ENCODE data around the gene EPB41L3. TPM values are rescaled to one million over a fixed set of nuclear protein-coding genes. Genes with fewer than 3 reads are reported as not detected.

EPB41L3 gene
- total and polyA plus RNA-seq, 10 of the 15 experiments (the other 5 are each of a cell fraction or from before 2014, with no cell fraction given), result 0.11 to 0.69 (median 0.23) TPM; not detected in 6

DNA sequence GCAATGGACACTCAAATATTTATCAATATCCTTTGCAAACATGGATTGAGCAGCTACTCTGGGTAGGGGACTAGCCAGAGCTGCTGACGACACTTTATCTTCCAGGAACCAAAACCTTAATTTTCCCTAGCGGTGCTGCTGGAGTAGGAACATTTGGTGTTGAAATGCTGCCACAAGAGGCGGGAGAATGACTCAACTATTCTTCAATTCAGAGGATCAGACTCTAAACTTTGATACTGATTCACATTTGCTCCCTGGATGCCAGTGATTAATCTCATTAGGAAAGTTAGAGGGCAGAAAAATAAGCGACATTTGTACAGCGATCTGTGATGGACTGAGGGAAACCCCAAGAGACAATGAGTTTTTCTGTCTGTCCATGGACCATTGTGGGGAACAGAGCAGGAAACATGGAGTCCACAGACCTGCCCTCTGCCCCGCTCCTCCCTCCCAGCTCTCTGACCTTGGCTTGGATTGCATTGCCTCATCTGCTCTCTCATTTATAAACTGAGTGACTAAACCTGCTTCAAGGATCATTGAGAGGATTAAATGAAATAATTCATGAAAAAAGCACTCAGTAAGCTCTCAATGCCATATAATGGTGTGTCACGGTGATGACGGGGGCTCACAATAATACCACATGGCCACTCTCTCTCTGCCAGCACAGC, 12.6 kb upstream of the EPB41L3 start (continued):
- TF ChIP-seq, protein P1, sequence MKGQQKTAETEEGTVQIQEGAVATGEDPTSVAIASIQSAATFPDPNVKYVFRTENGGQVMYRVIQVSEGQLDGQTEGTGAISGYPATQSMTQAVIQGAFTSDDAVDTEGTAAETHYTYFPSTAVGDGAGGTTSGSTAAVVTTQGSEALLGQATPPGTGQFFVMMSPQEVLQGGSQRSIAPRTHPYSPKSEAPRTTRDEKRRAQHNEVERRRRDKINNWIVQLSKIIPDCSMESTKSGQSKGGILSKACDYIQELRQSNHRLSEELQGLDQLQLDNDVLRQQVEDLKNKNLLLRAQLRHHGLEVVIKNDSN (IDR thresholded peaks at IDR 0.05; ENCODE audit: borderline replicate concordance, extremely low read length, insufficient read depth, low read depth, low read length), result no peak
- TF ChIP-seq, protein P2, sequence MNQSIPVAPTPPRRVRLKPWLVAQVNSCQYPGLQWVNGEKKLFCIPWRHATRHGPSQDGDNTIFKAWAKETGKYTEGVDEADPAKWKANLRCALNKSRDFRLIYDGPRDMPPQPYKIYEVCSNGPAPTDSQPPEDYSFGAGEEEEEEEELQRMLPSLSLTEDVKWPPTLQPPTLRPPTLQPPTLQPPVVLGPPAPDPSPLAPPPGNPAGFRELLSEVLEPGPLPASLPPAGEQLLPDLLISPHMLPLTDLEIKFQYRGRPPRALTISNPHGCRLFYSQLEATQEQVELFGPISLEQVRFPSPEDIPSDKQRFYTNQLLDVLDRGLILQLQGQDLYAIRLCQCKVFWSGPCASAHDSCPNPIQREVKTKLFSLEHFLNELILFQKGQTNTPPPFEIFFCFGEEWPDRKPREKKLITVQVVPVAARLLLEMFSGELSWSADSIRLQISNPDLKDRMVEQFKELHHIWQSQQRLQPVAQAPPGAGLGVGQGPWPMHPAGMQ (IDR thresholded peaks at IDR 0.05; ENCODE audit: borderline replicate concordance), result no peak
- TF ChIP-seq ZBED1 (IDR thresholded peaks at IDR 0.05; ENCODE audit: borderline replicate concordance) (no peak), SREBF1 (IDR thresholded peaks at IDR 0.05; ENCODE audit: low read length) (no peak)
- TF ChIP-seq, protein P3, sequence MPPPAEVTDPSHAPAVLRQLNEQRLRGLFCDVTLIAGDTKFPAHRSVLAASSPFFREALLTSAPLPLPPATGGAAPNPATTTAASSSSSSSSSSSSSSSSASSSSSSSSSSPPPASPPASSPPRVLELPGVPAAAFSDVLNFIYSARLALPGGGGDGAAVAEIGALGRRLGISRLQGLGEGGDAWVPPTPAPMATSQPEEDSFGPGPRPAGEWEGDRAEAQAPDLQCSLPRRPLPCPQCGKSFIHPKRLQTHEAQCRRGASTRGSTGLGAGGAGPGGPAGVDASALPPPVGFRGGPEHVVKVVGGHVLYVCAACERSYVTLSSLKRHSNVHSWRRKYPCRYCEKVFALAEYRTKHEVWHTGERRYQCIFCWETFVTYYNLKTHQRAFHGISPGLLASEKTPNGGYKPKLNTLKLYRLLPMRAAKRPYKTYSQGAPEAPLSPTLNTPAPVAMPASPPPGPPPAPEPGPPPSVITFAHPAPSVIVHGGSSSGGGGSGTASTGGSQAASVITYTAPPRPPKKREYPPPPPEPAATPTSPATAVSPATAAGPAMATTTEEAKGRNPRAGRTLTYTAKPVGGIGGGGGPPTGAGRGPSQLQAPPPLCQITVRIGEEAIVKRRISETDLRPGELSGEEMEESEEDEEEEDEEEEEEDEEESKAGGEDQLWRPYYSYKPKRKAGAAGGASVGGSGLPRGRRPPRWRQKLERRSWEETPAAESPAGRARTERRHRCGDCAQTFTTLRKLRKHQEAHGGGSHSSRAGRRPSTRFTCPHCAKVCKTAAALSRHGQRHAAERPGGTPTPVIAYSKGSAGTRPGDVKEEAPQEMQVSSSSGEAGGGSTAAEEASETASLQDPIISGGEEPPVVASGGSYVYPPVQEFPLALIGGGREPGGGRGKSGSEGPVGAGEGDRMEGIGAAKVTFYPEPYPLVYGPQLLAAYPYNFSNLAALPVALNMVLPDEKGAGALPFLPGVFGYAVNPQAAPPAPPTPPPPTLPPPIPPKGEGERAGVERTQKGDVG (CRISPR knock-in tag; IDR thresholded peaks at IDR 0.05), result no peak

DNA sequence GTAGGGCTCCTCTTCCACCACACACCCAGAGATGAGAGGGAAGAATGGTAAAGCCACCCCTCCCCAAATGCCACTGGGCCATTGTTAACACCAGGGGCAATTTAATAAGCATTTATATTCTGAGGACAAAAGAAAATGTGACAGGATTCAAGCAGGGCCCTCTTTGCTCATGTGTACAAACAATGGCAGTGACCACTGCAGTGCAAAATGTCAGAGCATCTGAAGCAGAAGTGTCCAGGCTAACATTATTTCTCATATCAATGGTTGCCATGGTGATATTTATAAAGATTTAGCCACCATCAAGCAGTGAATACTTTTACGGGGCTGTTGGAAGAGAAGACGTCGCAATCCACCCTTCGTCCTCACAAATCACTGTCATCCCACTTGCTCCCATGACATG, 10.8 kb upstream of the EPB41L3 start:
- ChIA-PET POLR2A (no interaction called here), SMC1A (ENCODE audit: uncharacterized antibody, unreplicated experiment) (interaction anchor here (0.6 kb wide), 1 partner anchor 1431 kb away, joined by 3 read pairs; no protein-coding TSS in a partner anchor), RAD21 (ENCODE audit: unreplicated experiment) (no interaction called here), CTCF (no interaction called here)
- Histone ChIP-seq H3K4me2 (ENCODE audit: control insufficient read depth, insufficient read depth) (no peak overlapping the region), H3K4me3 (no peak overlapping the region), H3K27me3 (replicated peaks in 1 of 2; ENCODE audit: control insufficient read depth in 2 of 2, insufficient read depth in 2 of 2, low read length in 1 of 2) (no peaks in the 10 kb centered on the region; a peak in 1 of 4 replicates), H2AFZ (ENCODE audit: control insufficient read depth, low read depth, low read length) (no peak overlapping the region), H4K20me1 (ENCODE audit: control insufficient read depth, insufficient read depth) (no peaks in the 10 kb centered on the region), H3K27ac (ENCODE audit: control insufficient read depth, insufficient read depth) (no peak overlapping the region), H3K9me3 (replicated peaks; ENCODE audit: control insufficient read depth, insufficient read depth, low read length) (no peaks in the 10 kb centered on the region), H3K79me2 (ENCODE audit: control insufficient read depth, insufficient read depth, low read length) (no peaks in the 10 kb centered on the region), H3K4me1 (ENCODE audit: control insufficient read depth, insufficient read depth, low read length) (no peaks in the 10 kb centered on the region), H3K36me3 (ENCODE audit: control insufficient read depth in 2 of 2, insufficient read depth in 2 of 2, low read length in 1 of 2) (no peaks in the 10 kb centered on the region), H3K9ac (ENCODE audit: control insufficient read depth, insufficient read depth, low read length) (no peak overlapping the region)
- intact Hi-C loops (cut with micrococcal nuclease; ENCODE audit: unreplicated experiment) (no loop called here), in situ Hi-C loops (cut with MboI) (no loop called here)
- DNase-seq (ENCODE audit: low read depth, low spot score) (no peak), FAIRE-seq (no peak), ATAC-seq (no peak)
- 88% methylated on average over 4 of the region's 4 CpGs for WGBS (ENCODE audit: insufficient coverage, insufficient replicate concordance, low lambda C conversion rate, missing lambda C conversion rate)
- no TSS peak for BruUV-seq (replicated peaks)
- TF ChIP-seq SP1 (IDR thresholded peaks at IDR 0.05; ENCODE audit: low read depth, low read length), result no peak
- TF ChIP-seq, protein P4, sequence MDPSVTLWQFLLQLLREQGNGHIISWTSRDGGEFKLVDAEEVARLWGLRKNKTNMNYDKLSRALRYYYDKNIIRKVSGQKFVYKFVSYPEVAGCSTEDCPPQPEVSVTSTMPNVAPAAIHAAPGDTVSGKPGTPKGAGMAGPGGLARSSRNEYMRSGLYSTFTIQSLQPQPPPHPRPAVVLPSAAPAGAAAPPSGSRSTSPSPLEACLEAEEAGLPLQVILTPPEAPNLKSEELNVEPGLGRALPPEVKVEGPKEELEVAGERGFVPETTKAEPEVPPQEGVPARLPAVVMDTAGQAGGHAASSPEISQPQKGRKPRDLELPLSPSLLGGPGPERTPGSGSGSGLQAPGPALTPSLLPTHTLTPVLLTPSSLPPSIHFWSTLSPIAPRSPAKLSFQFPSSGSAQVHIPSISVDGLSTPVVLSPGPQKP (IDR thresholded peaks at IDR 0.05; ENCODE audit: low read depth, low read length), result no peak
- TF ChIP-seq, protein P5, sequence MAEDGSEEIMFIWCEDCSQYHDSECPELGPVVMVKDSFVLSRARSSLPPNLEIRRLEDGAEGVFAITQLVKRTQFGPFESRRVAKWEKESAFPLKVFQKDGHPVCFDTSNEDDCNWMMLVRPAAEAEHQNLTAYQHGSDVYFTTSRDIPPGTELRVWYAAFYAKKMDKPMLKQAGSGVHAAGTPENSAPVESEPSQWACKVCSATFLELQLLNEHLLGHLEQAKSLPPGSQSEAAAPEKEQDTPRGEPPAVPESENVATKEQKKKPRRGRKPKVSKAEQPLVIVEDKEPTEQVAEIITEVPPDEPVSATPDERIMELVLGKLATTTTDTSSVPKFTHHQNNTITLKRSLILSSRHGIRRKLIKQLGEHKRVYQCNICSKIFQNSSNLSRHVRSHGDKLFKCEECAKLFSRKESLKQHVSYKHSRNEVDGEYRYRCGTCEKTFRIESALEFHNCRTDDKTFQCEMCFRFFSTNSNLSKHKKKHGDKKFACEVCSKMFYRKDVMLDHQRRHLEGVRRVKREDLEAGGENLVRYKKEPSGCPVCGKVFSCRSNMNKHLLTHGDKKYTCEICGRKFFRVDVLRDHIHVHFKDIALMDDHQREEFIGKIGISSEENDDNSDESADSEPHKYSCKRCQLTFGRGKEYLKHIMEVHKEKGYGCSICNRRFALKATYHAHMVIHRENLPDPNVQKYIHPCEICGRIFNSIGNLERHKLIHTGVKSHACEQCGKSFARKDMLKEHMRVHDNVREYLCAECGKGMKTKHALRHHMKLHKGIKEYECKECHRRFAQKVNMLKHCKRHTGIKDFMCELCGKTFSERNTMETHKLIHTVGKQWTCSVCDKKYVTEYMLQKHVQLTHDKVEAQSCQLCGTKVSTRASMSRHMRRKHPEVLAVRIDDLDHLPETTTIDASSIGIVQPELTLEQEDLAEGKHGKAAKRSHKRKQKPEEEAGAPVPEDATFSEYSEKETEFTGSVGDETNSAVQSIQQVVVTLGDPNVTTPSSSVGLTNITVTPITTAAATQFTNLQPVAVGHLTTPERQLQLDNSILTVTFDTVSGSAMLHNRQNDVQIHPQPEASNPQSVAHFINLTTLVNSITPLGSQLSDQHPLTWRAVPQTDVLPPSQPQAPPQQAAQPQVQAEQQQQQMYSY (CRISPR knock-in tag; IDR thresholded peaks at IDR 0.05), result no peak

Data from GM12878 (cell line).